Right cardiac atrium (tissue), 5 donors: ENCODE data around the gene SMIM28. TPM values are rescaled to one million over a fixed set of nuclear protein-coding genes. Genes with fewer than 3 reads are reported as not detected.
A peak's percentile ranks its signal among the peaks of the same experiment; 100 is the strongest.
"Not testable (repeated sequence)": the region's sequence is repeated elsewhere in the genome, so short reads cannot be mapped to it uniquely, and the experiment has no call there.

Experiments
- ATAC-seq, 2 donors: fragments of 200-7000 bp; cut with Tn5 transposase; one replicate each; pipeline versions ENCODE4 v1.8.0 to v1.9.1; 2020; ENCODE audit warnings: moderate library complexity in 2 of 2, mild to moderate bottlenecking in 1 of 2
- DNase-seq, 3 donors: peaks; one replicate each; pipeline ENCODE4 v3.0.0-alpha.2; 2020
- H3K27ac ChIP-seq: one replicate; pipeline ENCODE4 v1.5.1; 2013; ENCODE audit warnings: mild to moderate bottlenecking, low read length, control low read depth, moderate library complexity
- H3K27me3 ChIP-seq: one replicate; pipeline ENCODE4 v1.6.1; 2013; ENCODE audit not compliant: control insufficient read depth, insufficient read depth
- H3K4me1 ChIP-seq: one replicate; pipeline ENCODE4 v1.6.1; 2013; ENCODE audit warnings: low read length; ENCODE audit not compliant: control insufficient read depth, insufficient read depth
- H3K4me3 ChIP-seq: one replicate; pipeline ENCODE4 v1.5.1; 2013; ENCODE audit warnings: low read length, control low read depth
- H3K9me3 ChIP-seq: one replicate; pipeline ENCODE4 v1.6.1; 2013; ENCODE audit warnings: low read length; ENCODE audit not compliant: control insufficient read depth
- WGBS: extraction: QIAGEN DNeasy Blood & Tissue Kit; methylation state at CpG from one replicate; pipeline ENCODE4 v1.1.7; 2013; 5-methylcytosine and 5-hydroxymethylcytosine counted together
- intact Hi-C, 4 donors: fragments of 100-400 bp; cut with DNase I; formaldehyde crosslinking; loops; one replicate each; pipeline versions ENCODE4 v1.11.0 to v1.14.0; 2022 to 2023
- polyA plus RNA-seq: library from polyadenylated mRNA; stranded (reverse); fragments of 200-250 nt; gene quantifications from one replicate; pipeline ENCODE4 v1.2.3, GENCODE V29; 2013
- total RNA-seq, 4 donors: library from RNA; stranded (reverse); fragmentation: NEBNext Ultra II Directional; extraction: Animal tissue kit (Norgen Biotek cat#: 25700); gene quantifications; one replicate each; pipeline ENCODE4 v1.2.1, GENCODE V29; 2021
- donor health status: healthy with polysubstance abuse.
- donor health status: DM: no; HTN: yes; CAD: no.
- donor health status: DM: no; HTN: no; CAD: no.
- donor health status: DM: no; HTN: yes; CAD: no; lungs with severe emphysema.
- donor health status: DM: yes; HTN: yes; CAD: no.

The SMIM28 gene
- total and polyA plus RNA-seq, 5 donors = not detected

- intact Hi-C loops = no loop called here
- no peak overlapping the region for H3K27ac ChIP-seq
- no peaks in the 10 kb centered on the region for H3K27me3 ChIP-seq
- 84% methylated on average over 2 of the region's 2 CpGs for whole genome bisulfite sequencing
- no peak for ATAC-seq
- DNase-seq = no peak
- H3K4me3 ChIP-seq = no peak overlapping the region
- no peaks in the 10 kb centered on the region for H3K9me3 ChIP-seq
- no peaks in the 10 kb centered on the region for H3K4me1 ChIP-seq
Measured at GRCh38 chr6:138345565-138346285, 32.0 kb upstream of the SMIM28 start.

GRCh38 chr6:138346302-138347195 is 31.2 kb upstream of the SMIM28 start:
- no peak overlapping the region for H3K27ac ChIP-seq
- DNase-seq (no peak), ATAC-seq (no peak)
- intact Hi-C loops = no loop called here
- no peaks in the 10 kb centered on the region for H3K27me3 ChIP-seq
- WGBS = 57% methylated on average over 2 of the region's 2 CpGs
- H3K9me3 ChIP-seq = no peaks in the 10 kb centered on the region
- no peak overlapping the region for H3K4me3 ChIP-seq
- H3K4me1 ChIP-seq = no peaks in the 10 kb centered on the region

- H3K27ac ChIP-seq = no peak overlapping the region
- intact Hi-C loops = no loop called here
- no peaks in the 10 kb centered on the region for H3K27me3 ChIP-seq
- WGBS = 68% methylated on average over 2 of the region's 2 CpGs
- H3K4me1 ChIP-seq = no peaks in the 10 kb centered on the region
- DNase-seq = no peak
- ATAC-seq = no peak
- H3K9me3 ChIP-seq = no peaks in the 10 kb centered on the region
- H3K4me3 ChIP-seq = no peak overlapping the region
Measured at GRCh38 chr6:138347864-138348263, 29.8 kb upstream of the SMIM28 start.

- H3K9me3 ChIP-seq = no peaks in the 10 kb centered on the region
- ATAC-seq (no peak), DNase-seq (no peak)
- 72% methylated on average over 3 of the region's 3 CpGs for WGBS
- no peaks in the 10 kb centered on the region for H3K4me1 ChIP-seq
- H3K4me3 ChIP-seq = no peak overlapping the region
- no peaks in the 10 kb centered on the region for H3K27me3 ChIP-seq
- no peak overlapping the region for H3K27ac ChIP-seq
- intact Hi-C loops = no loop called here
Measured at GRCh38 chr6:138349891-138350290, 27.8 kb upstream of the SMIM28 start.

GRCh38 chr6:138357928-138358327 is 19.8 kb upstream of the SMIM28 start:
- Histone ChIP-seq H3K9me3 (no peaks in the 10 kb centered on the region), H3K27ac (no peak overlapping the region), H3K4me1 (no peaks in the 10 kb centered on the region), H3K27me3 (no peaks in the 10 kb centered on the region), H3K4me3 (no peak overlapping the region)
- 93% methylated on average over 1 of the region's 1 CpG for WGBS
- intact Hi-C loops = no loop called here
- ATAC-seq (no peak), DNase-seq (no peak)

- H3K4me1 ChIP-seq, DNase-seq, H3K9me3 ChIP-seq, H3K4me3 ChIP-seq, H3K27me3 ChIP-seq, ATAC-seq, intact Hi-C loops, H3K27ac ChIP-seq: not testable (repeated sequence)
- 94% methylated on average over 8 of the region's 8 CpGs for whole genome bisulfite sequencing
Measured at GRCh38 chr6:138368684-138369083, 9.0 kb upstream of the SMIM28 start.

- no peaks in the 10 kb centered on the region for H3K9me3 ChIP-seq
- 77% methylated on average over 9 of the region's 9 CpGs for WGBS
- H3K27ac ChIP-seq = no peak overlapping the region
- no peaks in the 10 kb centered on the region for H3K27me3 ChIP-seq
- no peak overlapping the region for H3K4me3 ChIP-seq
- ATAC-seq = no peak
- intact Hi-C loops = no loop called here
- H3K4me1 ChIP-seq = no peaks in the 10 kb centered on the region
- DNase-seq = no peak
Measured at GRCh38 chr6:138370631-138371451, 6.9 kb upstream of the SMIM28 start.

GRCh38 chr6:138371452-138371711 is 6.3 kb upstream of the SMIM28 start:
- Histone ChIP-seq H3K27ac (no peak overlapping the region), H3K4me1 (no peaks in the 10 kb centered on the region), H3K9me3 (no peaks in the 10 kb centered on the region), H3K27me3 (no peaks in the 10 kb centered on the region), H3K4me3 (no peak overlapping the region)
- WGBS = 59% methylated on average over 3 of the region's 3 CpGs
- no peak for DNase-seq
- ATAC-seq = peak in 1 of 2 donors; percentile 46
- intact Hi-C loops = no loop called here

- Histone ChIP-seq H3K27ac (no peak overlapping the region), H3K4me3 (no peak overlapping the region), H3K27me3 (no peaks in the 10 kb centered on the region), H3K4me1 (no peaks in the 10 kb centered on the region), H3K9me3 (no peaks in the 10 kb centered on the region)
- DNase-seq (no peak), ATAC-seq (peak in 1 of 2 donors; percentile 89)
- intact Hi-C loops = no loop called here
- WGBS = 28% methylated on average over 3 of the region's 3 CpGs
Measured at GRCh38 chr6:138371720-138372119, 6.0 kb upstream of the SMIM28 start.

GRCh38 chr6:138372711-138373463 is 4.8 kb upstream of the SMIM28 start:
- ATAC-seq (peak in 1 of 2 donors; percentile 55), DNase-seq (no peak)
- no peak overlapping the region for H3K4me3 ChIP-seq
- no peaks in the 10 kb centered on the region for H3K9me3 ChIP-seq
- intact Hi-C loops = no loop called here
- no peaks in the 10 kb centered on the region for H3K4me1 ChIP-seq
- no peaks in the 10 kb centered on the region for H3K27me3 ChIP-seq
- no peak overlapping the region for H3K27ac ChIP-seq
